ENCODE measurements around the gene TNNI2.

DNA sequence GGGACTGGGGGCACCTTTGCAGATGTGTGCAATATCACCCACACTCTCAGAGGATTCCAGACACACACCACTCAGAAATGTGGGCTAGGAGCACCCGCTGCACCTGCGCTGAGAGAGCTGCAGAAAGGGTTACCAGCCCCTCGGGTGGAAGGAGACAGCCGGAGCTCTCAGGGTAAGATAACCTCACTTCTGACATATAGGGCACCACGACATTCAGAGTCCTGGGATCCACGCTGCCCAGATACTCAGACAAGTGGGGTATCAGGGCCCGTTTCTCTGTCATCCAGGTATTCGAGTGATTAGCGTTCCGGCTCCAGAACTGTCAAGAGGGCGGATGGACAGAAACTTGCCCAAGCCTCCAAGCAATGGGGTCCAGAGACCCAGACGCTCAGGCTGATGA, 10.2 kb upstream of the TNNI2 start:
- TF ChIP-seq, protein P1, sequence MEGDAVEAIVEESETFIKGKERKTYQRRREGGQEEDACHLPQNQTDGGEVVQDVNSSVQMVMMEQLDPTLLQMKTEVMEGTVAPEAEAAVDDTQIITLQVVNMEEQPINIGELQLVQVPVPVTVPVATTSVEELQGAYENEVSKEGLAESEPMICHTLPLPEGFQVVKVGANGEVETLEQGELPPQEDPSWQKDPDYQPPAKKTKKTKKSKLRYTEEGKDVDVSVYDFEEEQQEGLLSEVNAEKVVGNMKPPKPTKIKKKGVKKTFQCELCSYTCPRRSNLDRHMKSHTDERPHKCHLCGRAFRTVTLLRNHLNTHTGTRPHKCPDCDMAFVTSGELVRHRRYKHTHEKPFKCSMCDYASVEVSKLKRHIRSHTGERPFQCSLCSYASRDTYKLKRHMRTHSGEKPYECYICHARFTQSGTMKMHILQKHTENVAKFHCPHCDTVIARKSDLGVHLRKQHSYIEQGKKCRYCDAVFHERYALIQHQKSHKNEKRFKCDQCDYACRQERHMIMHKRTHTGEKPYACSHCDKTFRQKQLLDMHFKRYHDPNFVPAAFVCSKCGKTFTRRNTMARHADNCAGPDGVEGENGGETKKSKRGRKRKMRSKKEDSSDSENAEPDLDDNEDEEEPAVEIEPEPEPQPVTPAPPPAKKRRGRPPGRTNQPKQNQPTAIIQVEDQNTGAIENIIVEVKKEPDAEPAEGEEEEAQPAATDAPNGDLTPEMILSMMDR (optimal IDR thresholded peaks at IDR 0.05 in 1 of 3, IDR thresholded peaks at IDR 0.05 in 1 of 3, conservative IDR thresholded peaks at IDR 0.05 in 1 of 3; ENCODE audit: extremely low read depth in 1 of 3, insufficient read depth in 2 of 3, low read length in 3 of 3), result no peak
- TF ChIP-seq EZH2 (IDR thresholded peaks at IDR 0.05; ENCODE audit: low read length), result no peak
